Epithelial cell of esophagus (primary cell): ENCODE data around the gene PSMG3.

Experiments used
- DNase-seq: peaks from one replicate; pipeline ENCODE4 v3.0.0; 2010; ENCODE audit warnings: low read depth
- H3K4me3 ChIP-seq: 2 replicates; pipeline ENCODE4 v1.5.1; 2011; ENCODE audit warnings: mild to moderate bottlenecking, low read length, control low read depth
- CTCF ChIP-seq: IDR thresholded peaks from 2 replicates; pipeline ENCODE4 v1.5.1; 2011; ENCODE audit warnings: low read depth, mild to moderate bottlenecking, low read length, control low read depth, inconsistent platforms; ENCODE audit not compliant: insufficient read depth; ENCODE audit errors: missing control alignments

The PSMG3 gene

GRCh38 chr7:1558841-1559625, 10.8 kb downstream of the PSMG3 start:
- peak overlapping the region; percentile 49 for H3K4me3 ChIP-seq
- no peak for DNase-seq
- no peak for TF ChIP-seq CTCF

- no peak for DNase-seq
- TF ChIP-seq CTCF, result no peak
- H3K4me3 ChIP-seq, result no peak overlapping the region
These were observed 11.5 kb downstream of the PSMG3 start for GRCh38 chr7:1558181-1558811.

- no peak for DNase-seq
- no peak for TF ChIP-seq CTCF
- no peak overlapping the region for H3K4me3 ChIP-seq
These were observed 12.1 kb downstream of the PSMG3 start for GRCh38 chr7:1557771-1558170.

- DNase-seq, result no peak
- H3K4me3 ChIP-seq, result no peak overlapping the region
- TF ChIP-seq CTCF, result no peak
These were observed 12.8 kb downstream of the PSMG3 start for GRCh38 chr7:1557006-1557405.

GRCh38 chr7:1555813-1556543, 13.9 kb downstream of the PSMG3 start, which contains the start of gene TMEM184A:
Gene TMEM184A (minus strand): TSS chr7:1556205. CDS start chr7:1555484, 721 bp downstream.
- DNase-seq, result peak; percentile 77
- H3K4me3 ChIP-seq, result peak within 1 kb of the TSS; percentile 1
- TF ChIP-seq CTCF, result peak; percentile 65

GRCh38 chr7:1555046-1555812, 14.6 kb downstream of the PSMG3 start:
- H3K4me3 ChIP-seq, result peak overlapping the region; percentile 1
- DNase-seq, result peak; percentile 83
- TF ChIP-seq CTCF, result no peak
